HG03558 (cell line): ENCODE measurements around the gene STX19.
"Not testable (repeated sequence)": the region's sequence is repeated elsewhere in the genome, so short reads cannot be mapped to it uniquely, and the experiment has no call there.

Experiments used
- ATAC-seq: cut with Tn5 transposase; IDR thresholded peaks from one replicate; pipeline ENCODE4 v1.9.1; 2021; ENCODE audit warnings: moderate number of reproducible peaks; ENCODE audit not compliant: unreplicated experiment; ENCODE audit errors: extremely low read depth

The STX19 gene, protein sequence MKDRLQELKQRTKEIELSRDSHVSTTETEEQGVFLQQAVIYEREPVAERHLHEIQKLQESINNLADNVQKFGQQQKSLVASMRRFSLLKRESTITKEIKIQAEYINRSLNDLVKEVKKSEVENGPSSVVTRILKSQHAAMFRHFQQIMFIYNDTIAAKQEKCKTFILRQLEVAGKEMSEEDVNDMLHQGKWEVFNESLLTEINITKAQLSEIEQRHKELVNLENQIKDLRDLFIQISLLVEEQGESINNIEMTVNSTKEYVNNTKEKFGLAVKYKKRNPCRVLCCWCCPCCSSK

DNA sequence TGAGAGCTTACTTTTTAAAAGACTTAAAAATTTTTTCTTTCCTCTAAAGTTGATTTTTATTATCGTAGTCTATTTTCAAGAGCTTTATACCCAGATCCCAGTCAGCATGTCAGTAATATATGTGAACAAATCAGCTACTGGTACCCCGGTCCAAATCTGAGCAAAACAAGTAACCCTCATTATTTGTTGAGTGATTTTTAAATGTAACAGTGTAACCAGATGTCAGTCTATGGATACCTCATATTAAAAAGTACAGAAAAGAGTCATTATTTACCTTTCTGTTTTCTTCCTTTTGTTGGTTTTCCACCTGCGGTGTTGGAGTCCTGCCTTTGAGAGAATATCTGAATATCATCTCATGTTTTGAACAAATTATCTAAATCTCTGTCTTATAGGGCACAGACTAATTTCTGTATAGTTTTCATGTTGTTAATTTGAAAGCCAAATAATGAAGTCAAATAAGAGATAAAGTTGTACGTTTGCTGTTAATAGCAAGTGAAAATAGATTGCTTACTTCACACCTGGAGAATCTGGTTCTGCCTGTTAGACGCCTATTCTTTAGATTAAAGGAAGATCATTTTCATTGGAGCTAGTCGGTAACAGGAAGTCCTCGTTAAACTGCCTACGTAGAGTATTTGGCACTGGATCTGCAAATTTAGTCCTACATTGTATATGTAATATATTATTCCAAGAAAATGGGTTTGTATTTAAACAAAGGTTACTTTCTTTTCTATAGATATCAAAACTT is at the start of gene STX19:
Gene STX19 (minus strand): TSS at position 505 of the 745 bp plus-strand sequence. CDS start 13,328 bp downstream, outside the sequence.
- ATAC-seq = no peak

DNA sequence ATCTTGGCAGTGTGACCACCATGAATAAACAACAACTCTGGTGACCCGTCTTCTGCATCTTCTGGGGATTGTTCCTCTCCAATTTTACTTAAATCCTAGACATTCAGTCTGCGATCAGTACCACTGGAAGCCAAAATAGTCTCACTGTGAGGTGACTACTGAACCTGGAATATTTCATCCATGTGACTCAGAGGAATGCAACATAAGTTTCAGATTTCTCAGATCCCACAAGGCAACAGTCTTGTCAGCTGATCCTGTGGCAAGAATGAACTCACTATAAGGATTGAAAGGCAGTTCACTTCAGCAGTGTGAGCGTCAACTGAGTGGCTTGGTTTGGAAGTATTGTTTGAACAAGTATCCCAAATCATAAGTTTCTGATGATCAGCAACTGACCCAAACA is 47.7 kb upstream of the STX19 start:
- no peak for ATAC-seq

DNA sequence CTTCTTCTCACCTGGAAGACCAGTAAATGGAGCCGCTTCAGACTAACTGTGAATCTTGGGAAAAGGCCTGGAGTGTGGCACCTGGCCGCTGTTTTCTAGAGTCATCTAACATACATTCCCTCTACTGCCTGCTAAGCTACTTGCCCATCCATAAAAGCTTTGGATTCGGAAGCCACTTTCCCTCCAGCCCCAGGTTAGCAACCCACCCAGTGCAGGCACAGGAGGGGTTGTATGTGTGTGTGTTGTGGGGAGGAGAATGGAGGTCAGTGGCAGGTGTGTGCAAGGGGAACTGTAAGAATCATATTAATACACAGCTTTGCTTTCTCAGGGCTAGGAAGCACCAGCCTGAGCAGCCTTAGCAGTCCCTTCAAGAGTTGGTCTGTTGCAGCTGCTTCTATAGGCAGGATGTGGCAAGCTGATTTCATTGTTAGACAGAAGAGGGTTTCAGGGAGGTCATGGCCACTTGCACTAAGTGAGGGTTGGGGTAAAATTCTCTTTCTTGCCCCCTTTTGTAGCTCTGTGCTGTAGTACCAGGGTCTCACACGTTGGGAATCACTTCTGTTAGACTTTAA is 43.4 kb upstream of the STX19 start:
- peak; percentile 75 for ATAC-seq

DNA sequence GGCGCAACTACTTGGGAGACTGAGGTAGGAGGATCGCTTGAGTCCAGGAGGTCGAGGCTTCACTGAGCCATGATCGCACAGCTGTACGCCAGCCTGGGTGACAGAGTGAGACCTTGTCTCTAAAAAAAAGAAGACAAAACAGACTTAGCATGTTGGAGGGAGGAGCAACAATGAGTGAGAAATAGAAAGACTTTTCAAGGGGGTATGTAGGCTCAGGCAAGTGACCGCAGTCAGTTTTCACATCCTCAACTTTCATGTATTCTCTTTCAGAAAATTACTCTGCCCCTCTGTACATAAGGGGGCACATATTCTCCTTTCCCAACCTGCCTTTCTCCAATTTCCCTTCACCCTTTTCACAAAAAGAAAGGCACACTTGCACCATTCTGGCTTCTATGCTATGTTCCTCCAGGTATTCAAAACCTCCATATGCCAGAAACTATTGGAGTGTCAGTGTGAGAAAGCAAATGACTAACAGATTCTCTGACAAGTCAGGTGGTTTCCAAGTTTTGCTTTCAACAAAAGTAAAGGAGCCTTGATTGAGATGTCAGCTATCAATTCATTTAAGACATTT is 42.0 kb upstream of the STX19 start:
- peak; percentile 48 for ATAC-seq

DNA sequence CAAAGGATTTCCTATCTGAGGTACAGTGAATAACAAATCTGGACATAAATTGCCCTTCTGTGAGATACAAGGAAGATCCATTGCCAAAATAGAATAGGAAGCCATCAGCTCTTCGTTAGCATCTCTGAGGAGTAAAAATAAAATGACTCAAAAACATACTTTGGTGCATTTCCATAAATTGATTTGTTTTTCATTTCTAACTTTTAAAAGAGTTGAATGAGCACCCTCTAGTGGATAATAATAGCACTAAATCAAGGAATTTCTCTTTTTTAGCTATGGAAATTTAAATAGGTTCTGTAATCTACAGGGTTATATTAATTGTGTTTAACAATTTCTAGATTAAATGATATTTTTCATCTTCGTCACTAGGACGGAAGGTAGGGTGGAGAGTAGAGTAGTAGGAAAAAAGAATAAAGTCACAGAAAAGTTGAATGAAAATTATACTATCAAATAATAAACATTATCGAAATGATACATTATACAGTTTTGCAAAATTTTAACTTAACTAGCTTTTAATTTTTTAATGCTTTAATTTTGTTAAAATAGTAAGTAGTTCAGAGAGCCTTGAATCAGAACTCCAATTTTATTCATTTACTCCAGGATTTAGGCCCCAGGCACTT is 40.9 kb upstream of the STX19 start:
- ATAC-seq = no peak

DNA sequence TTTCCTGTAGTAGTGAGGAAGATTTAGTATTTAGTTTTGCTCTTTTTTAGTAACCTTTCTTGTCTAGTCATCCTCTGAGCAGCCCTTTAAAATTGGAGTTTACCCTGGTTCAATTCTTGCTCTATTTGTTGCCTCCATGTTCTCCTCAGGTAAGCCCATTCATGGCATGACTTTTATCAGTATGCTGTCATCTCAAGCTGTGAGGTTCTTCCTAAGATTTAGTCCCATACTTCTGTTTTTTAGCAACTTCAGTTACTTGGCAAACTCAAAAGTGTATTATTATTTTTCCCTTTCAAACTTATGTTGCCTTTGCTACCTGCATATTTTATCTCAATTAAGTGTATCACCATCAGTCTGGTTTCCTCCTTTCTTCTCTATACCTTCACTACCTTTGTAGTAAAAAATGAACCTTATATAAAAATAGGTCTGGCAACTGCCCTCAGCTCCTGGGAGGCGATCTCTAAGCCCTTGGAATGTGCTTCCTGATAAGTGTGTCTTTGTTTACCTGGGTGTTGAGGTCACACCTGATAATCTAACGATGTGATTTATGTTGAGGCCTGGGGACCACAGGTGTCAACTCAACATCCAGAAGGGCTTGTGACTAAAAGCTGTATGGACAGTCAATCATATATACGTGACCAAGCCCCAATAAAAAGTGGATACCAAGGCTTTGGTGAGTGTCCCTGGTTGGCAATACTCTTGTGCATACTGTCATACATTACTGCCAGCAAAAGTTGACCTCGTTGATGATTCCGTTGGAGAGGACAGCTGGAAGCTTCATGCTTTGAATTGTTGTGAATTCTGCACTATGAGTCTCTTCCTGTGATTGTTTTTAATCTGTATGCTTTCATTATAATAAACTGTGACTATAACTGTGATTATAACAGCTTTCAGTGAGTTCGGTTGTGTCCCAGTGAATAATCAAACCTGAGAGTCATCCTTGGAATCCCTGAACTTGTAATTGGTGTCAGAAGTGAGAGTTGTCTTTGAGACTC is 38.4 kb upstream of the STX19 start:
- no peak for ATAC-seq

DNA sequence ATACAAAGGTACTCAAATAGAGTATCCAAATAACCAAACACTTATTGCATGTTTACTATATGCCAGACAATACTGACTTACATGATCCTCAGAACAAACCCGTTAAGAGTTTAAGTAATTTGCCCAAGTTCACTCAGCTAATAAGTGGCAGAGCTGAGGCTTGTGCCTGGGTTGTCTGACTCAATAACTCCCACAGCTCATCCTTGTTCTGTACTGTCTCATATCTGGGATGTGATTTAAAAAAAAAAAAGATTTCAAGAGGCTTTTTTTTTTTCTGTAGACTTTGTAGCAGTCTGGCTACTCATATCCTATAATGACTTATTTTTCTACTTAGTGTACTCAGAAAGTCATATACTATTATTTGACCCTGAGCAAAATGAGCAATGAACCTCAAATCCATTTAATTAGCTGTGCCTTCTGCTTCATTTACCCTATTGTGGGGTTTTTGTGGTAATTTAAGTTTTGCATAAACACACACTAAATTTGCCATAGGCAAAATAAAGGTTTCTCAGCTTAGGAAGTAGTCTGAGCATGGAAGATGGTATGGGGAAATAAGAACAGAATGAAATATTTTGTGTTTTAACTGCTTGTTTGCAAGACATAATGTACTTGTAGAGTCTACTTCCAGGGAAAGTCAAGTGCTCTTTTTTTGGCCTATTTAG is 37.6 kb upstream of the STX19 start:
- no peak for ATAC-seq

DNA sequence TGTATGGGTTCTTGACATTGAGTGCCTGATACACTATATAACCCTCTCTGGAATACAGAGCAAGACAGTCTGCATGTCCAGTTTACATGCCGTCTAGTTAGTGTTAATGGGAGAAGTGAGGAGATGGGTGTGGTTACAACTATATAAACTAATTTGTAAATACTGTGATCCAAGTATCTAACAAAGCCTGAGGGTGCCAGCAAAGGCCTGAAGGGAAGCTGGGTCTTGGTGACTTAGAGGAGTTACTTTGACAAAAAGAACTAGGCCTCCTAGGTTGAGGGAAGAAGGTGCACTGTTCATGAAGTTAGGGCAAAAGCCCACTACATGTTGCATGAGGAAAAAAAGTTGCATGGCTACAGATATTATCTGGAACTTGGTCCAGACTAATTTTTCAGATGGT is 36.7 kb upstream of the STX19 start:
- no peak for ATAC-seq

DNA sequence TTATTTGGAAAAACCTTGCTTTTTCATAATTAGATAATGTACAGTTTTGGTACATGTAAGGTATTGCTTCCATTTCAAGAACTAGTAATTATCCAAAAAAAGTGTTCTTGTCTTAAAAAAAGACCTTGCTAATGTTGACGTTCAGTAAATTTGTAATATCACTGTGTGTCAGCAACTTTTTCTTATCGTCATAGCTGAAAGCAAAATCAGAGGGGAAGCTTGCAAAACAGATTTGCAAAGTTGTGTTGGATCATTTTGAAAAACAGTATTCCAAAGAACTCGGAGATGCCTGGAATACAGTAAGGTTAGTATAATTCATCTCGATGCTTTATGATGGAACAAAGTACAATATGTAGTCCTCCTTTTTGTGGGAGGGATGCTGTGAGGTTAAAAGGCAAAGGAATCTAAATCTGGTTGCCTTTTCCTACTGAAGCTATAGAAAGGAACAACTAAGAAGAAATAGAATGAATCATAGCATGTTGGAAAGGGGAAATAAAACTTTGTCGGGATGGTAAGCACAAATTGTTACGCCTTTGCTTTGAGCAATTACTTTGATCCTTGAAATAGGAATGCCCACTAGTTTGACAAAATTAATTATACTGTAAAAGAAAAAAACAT is 36.0 kb upstream of the STX19 start:
- no peak for ATAC-seq

DNA sequence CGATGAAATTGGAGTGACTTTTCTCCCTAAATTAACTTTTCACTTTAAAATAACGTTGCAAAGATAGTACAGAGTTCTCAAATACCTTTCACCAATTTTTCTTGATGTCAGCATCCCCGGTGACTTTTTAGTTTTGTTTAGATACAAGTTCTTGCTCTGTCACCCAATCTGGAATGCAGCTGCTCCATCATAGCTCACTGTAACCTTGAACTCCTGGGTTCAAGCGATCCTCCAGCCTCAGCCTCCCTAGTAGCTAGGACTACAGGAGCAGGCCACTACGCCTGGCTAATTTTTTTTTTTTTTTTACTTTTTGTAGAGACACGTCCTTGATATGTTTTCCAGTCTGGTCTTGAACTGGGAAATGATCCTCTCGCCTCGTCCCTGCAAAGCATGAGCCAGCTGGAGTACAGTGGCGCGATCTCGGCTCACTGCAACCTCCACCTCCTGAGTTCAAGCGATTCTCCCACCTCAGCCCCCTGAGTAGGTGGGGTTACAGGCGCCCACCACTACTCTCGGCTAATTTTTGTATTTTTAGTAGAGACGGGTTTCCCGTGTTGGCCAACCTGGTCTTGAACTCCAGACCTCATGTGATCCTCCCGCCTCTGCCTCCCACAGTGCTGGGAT is 35.2 kb upstream of the STX19 start:
- no peak for ATAC-seq

DNA sequence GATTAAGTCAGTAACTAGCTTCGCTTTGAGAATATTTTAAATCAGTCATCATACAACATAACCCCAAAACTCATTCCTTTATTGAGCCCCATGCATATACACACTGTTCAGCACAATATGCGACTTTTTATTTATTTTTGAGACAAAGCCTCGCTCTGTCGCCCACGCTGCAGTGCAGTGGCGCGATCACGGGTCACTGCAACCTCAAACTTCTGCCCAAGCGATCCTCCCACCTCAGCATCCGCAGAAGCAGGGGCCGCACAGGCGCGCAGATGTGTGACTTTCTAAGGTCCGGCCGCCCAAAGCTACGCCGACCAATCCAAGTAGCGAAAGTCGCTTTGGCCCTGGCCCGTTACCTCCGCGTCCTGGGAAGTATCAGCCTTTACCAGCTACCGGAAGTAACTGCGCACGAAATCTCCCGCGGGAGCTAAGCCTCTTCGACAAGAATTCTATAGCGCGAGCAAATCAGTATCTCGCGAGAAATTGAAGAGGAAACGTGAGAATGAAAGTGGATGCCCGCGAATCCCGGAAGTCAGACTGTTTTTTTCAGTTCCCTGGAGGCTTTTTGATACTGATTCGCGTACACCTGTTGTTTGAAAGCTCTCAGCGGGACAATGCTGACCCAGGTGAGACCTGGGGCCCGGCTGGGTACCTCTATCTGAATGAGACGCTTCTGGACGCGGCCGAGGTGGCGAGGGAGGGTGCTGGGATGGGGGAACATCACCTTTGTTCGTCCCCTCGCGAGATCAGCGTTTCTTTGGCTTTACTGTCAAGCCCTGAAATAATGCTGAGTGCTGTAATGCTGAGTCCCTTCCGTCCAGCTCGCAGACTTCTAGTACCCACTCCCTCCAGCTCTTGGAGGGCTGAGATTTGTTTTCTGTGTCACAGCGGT is 34.4 kb upstream of the STX19 start, which contains the start of the genes DHFR2 and NSUN3:
Gene DHFR2 (minus strand): TSS at position 404 of the 892 bp plus-strand sequence. CDS start 1,405 bp downstream, outside the sequence.
Gene NSUN3 (plus strand): TSS at position 549 of the 892 bp plus-strand sequence. CDS start 66 bp downstream, at position 615.
- peak; percentile 88 for ATAC-seq

DNA sequence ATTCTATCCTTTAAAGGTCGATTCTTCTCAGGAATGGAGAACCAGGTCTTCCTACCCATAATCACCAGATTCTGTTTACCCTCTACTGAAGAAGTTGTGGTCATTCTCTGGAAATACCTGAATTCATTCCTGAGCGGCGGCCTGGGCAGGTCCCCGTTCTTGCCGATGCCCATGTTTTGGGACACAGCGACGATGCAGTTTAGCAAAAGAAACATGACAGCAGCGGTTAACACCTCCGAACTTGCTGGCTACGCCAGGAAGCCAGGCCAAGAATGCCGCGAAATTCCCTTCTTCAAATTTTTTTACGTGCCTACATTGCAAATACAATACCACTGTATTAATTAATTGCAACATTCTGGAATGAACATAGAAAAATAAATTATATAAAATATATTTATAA is 32.9 kb upstream of the STX19 start:
- ATAC-seq = no peak

DNA sequence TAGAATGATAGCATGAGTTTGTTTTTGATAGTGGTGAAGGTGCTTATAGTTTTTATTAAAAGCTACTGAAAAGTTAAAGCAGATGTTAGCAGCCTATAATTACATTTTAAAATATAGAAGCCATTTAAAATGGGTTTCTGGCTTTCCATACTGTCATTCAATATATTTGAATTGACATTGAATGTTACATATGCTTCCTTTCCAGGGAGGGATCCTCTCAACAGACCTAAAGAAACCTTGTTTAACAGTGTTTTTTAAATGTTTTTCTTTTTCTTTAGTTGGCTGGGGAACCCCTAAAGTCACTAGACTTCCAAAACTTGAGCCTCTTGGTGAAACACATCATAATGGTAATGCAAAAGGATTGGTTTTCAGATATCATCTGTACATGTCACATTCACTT is 22.1 kb upstream of the STX19 start:
- no peak for ATAC-seq

DNA sequence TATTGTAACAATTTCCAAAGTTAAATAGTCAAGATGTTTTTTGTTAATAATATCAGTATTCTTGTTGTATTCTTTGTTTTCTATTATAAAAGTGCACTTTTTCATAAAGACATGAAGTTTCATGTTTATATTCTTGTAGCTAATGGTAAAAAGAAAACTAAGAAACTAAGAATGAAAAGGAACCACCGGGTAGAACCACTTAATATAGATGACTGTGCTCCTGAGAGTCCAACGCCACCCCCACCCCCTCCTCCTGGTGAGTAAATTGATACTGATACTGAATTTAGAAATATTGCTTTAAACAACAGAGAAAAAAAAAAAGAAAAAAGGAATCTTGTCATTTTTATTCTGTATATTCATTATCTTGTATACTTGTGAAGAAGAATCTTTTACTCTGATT is 20.9 kb upstream of the STX19 start:
- ATAC-seq = no peak

DNA sequence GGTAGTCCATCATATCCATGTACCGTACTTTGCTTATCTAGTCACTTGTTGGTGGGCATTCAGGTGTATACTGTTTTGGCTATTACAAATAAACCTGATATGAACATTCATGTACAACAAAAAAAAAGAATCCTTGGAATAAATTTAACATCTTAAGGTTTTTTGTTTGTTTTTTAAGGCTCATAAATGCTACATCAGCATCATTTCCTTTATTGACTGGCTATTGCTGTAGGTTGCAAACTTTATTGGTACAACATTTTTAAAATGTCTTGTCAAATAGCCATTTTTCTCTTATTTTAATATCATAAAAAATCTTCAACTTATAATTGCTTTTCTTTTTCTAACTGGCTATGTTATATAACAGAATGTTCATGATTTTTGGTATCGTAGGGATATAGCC is 18.1 kb upstream of the STX19 start:
- no peak for ATAC-seq

DNA sequence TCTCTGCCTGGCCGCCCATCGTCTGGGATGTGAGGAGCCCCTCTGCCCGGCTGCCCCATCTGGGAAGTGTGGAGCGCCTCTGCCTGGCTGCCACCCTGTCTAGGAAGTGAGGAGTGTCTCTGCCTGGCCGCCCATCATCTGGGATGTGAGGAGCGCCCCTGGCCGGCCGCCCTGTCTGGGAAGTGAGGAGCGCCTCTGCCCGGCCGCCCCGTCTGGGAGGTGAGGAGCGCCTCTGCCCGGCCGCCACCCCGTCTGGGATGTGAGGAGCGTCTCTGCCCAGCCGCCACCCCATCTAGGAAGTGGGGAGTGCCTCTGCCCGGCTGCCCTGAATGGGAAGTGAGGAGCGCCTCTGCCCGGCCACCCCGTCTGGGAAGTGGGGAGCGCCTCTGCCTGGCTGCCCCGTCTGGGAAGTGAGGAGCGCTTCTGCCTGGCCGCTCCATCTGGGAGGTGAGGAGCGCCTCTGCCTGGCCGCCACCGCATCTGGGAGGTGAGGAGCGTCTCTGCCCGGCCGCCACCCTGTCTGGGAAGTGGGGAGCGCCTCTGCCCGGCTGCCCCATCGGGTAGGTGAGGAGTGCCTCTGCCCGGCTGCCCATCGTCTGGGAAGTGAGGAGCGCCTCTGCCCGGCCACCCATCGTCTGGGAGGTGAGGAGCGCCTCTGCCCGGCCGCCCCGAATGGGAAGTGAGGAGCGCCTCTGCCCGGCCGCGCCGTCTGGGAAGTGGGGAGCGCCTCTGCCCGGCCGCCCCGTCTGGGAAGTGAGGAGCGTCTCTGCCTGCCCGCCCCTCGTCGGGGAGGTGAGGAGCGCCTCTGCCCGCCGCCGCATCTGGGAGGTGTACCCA is 15.9 kb upstream of the STX19 start:
- not testable (repeated sequence) for ATAC-seq
